AG09319 (cell line): ENCODE data around the gene AHRR.

ENCODE experiments used
- DNase-seq: peaks from one replicate; pipeline ENCODE4 v3.0.0-alpha.2; 2010; ENCODE audit warnings: low read depth; ENCODE audit errors: extremely low read depth
- CTCF ChIP-seq: IDR thresholded peaks from 2 replicates; pipeline ENCODE4 v1.5.1; 2011; ENCODE audit warnings: low read depth, mild to moderate bottlenecking, inconsistent platforms, low read length, moderate library complexity

The AHRR gene

GRCh38 chr5:426392-426976 lies 105.0 kb downstream of the AHRR start:
- TF ChIP-seq CTCF: no peak
- no peak for DNase-seq

GRCh38 chr5:427415-428087 lies 106.0 kb downstream of the AHRR start:
- TF ChIP-seq CTCF: no peak
- DNase-seq: no peak

GRCh38 chr5:428219-428618 lies 106.7 kb downstream of the AHRR start:
- no peak for DNase-seq
- TF ChIP-seq CTCF: no peak

- no peak for DNase-seq
- no peak for TF ChIP-seq CTCF
These were observed 107.4 kb downstream of the AHRR start for GRCh38 chr5:428754-429452.

GRCh38 chr5:429453-430188 lies 108.1 kb downstream of the AHRR start:
- no peak for TF ChIP-seq CTCF
- DNase-seq: peak; percentile 70

GRCh38 chr5:430214-430925 lies 108.9 kb downstream of the AHRR start:
- no peak for TF ChIP-seq CTCF
- no peak for DNase-seq
